ENCODE data around the gene ITFG2. TPM values are rescaled to one million over a fixed set of nuclear protein-coding genes. Genes with fewer than 3 reads are reported as not detected.

ITFG2 gene
- total and polyA plus RNA-seq, 2 of the 13 experiments (the other 11 are each of a cell fraction or from before 2014, with no cell fraction given), result 14.8 to 15.5 TPM

- TF ChIP-seq ZNF318 (CRISPR knock-in tag; IDR thresholded peaks at IDR 0.05) (no peak), ZNF775 (CRISPR knock-in tag; IDR thresholded peaks at IDR 0.05; ENCODE audit: borderline replicate concordance) (no peak), ZNF274 (CRISPR knock-in tag; IDR thresholded peaks at IDR 0.05) (peak; percentile 23; the same call in 1 of the 2 replicates), NFKB2 (CRISPR knock-in tag; IDR thresholded peaks at IDR 0.05; ENCODE audit: borderline replicate concordance) (peak; percentile 65; the same call in 1 of the 2 replicates), ZNF891 (CRISPR knock-in tag; IDR thresholded peaks at IDR 0.05) (peak; percentile 36; the same call in 1 of the 2 replicates), RFXAP (CRISPR knock-in tag; IDR thresholded peaks at IDR 0.05; ENCODE audit: borderline replicate concordance) (peak; percentile 63; the same call in 1 of the 2 replicates), ATF7-NPFF (CRISPR knock-in tag; IDR thresholded peaks at IDR 0.05; ENCODE audit: low read depth) (peak; percentile 92), ZFY (CRISPR knock-in tag; IDR thresholded peaks at IDR 0.05) (peak; percentile 61), ZNF660 (CRISPR knock-in tag; IDR thresholded peaks at IDR 0.05; ENCODE audit: borderline replicate concordance, low read depth) (no peak), MYC (CRISPR knock-in tag; IDR thresholded peaks at IDR 0.05; ENCODE audit: borderline replicate concordance) (peak; percentile 88), ZKSCAN5 (CRISPR knock-in tag; IDR thresholded peaks at IDR 0.05) (no peak), ZMYM4 (CRISPR knock-in tag; IDR thresholded peaks at IDR 0.05) (peak; percentile 60; the same call in 1 of the 2 replicates), PCBP1 (IDR thresholded peaks at IDR 0.05; ENCODE audit: borderline replicate concordance, low read depth, low read length) (0 out of 2 replicates have a peak, but pooled peaks have one; percentile 48), ZNF143 (CRISPR knock-in tag; IDR thresholded peaks at IDR 0.05) (no peak; the same call in 1 of the 2 replicates), HOXA3 (CRISPR knock-in tag; IDR thresholded peaks at IDR 0.05) (peak; percentile 61; the same call in 1 of the 2 replicates), ZFX (CRISPR knock-in tag; IDR thresholded peaks at IDR 0.05; ENCODE audit: low read depth) (peak; percentile 58), ZSCAN25 (CRISPR knock-in tag; IDR thresholded peaks at IDR 0.05) (peak; percentile 65; the same call in 1 of the 2 replicates), ZNF713 (CRISPR knock-in tag; IDR thresholded peaks at IDR 0.05) (0 out of 2 replicates have a peak, but pooled peaks have one; percentile 36), SALL2 (CRISPR knock-in tag; IDR thresholded peaks at IDR 0.05) (peak; percentile 71; the same call in 1 of the 2 replicates), KDM5B (CRISPR knock-in tag; IDR thresholded peaks at IDR 0.05; ENCODE audit: borderline replicate concordance) (peak; percentile 72; the same call in 1 of the 2 replicates)
- TF ChIP-seq, protein P1, sequence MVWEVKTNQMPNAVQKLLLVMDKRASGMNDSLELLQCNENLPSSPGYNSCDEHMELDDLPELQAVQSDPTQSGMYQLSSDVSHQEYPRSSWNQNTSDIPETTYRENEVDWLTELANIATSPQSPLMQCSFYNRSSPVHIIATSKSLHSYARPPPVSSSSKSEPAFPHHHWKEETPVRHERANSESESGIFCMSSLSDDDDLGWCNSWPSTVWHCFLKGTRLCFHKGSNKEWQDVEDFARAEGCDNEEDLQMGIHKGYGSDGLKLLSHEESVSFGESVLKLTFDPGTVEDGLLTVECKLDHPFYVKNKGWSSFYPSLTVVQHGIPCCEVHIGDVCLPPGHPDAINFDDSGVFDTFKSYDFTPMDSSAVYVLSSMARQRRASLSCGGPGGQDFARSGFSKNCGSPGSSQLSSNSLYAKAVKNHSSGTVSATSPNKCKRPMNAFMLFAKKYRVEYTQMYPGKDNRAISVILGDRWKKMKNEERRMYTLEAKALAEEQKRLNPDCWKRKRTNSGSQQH (CRISPR knock-in tag; IDR thresholded peaks at IDR 0.05; ENCODE audit: low read depth), result peak; percentile 64; the same call in 1 of the 2 replicates
Measured at GRCh38 chr12:2794736-2795289, 17.7 kb upstream of the ITFG2 start, which contains the start of gene FKBP4 (continued).
